H1 (cell line): ENCODE data around the gene FOXG1. TPM values are rescaled to one million over a fixed set of nuclear protein-coding genes. Genes with fewer than 3 reads are reported as not detected.
A peak's percentile ranks its signal among the peaks of the same experiment; 100 is the strongest.

Experiments
- SP1 ChIP-seq: IDR thresholded peaks from 2 replicates; pipeline ENCODE4 v1.6.1; 2011; ENCODE audit warnings: low read depth, low read length
- polyA plus RNA-seq, 7 experiments: library from polyadenylated mRNA; depleted of rRNA in 3 of 7; stranded (reverse) in 5 of 7; unstranded in 2 of 7; fragments of >200 nt in 5 of 7; fragments of 200-250 nt in 2 of 7; gene quantifications; 1 replicate in 5 of 7; 2 replicates in 1 of 7; 4 replicates in 1 of 7; pipeline versions ENCODE4 v1.2.1 to v1.2.3, GENCODE V29; 2011 to 2013; ENCODE audit warnings: missing spikeins in 2 of 7, mixed read lengths in 2 of 7
- total RNA-seq: library from RNA; stranded (reverse); fragmentation: NEBNext Ultra II Directional; extraction: Animal tissue kit (Norgen Biotek cat#: 25700); gene quantifications from 2 replicates; pipeline ENCODE4 v1.2.1, GENCODE V29; 2021

FOXG1 gene
- total and polyA plus RNA-seq, 2 of the 8 experiments (the other 6 are each of a cell fraction or from before 2014, with no cell fraction given), result 0.03 to 0.24 TPM

- 0 out of 2 replicates have a peak, but pooled peaks have one; percentile 16 for TF ChIP-seq SP1
Measured at GRCh38 chr14:28758885-28759652, 7.5 kb upstream of the FOXG1 start (continued).
